T-helper 22 cell (primary cell): ENCODE measurements around the gene TPST1.
"Not testable (repeated sequence)": the region's sequence is repeated elsewhere in the genome, so short reads cannot be mapped to it uniquely, and the experiment has no call there.

ENCODE experiments used
- DNase-seq: peaks from one replicate; pipeline ENCODE4 v3.0.0-alpha.2; 2020; ENCODE audit warnings: low read depth

TPST1 gene

DNA sequence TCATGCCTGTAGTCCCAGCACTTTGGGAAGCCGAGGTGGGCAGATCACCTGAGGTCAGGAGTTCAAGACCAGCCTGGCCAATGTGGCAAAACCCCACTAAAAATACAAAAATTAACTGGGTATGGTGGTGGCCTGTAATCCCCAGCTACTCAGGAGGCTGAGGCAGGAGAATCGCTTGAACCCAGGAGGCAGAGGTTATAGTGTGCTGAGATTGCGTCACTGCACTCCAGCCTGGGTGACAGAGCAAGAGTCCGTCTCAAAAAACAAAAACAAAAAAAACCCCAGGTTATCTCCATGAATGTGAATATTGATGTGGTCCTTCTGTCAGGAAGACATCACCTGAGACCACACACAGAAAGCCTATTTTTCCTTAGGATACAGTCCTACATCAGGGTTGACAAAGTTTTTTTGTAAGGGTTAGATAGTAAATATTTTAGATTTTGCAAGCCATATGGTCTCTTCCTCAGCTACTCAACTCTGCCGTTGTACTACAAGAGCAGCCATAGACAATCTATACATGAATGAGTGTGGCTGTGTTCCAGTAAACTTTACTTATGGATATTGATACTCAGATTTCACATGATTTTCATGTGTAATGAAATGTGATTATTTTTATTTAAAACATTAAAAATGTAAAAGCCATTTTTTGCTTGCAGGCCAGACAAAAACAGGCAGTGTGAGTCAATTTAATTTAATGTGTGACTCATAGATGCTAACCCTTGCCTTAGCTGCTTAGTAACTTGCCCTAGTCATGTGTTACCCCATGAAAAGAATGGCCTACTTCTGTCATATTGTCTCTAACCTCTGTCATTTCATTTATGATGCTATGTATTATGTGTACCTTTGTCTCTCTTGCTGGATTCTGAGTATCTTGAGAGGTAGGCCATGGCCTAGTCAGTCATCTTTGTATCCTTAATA lies 78.1 kb downstream of the TPST1 start:
- DNase-seq: no peak

DNA sequence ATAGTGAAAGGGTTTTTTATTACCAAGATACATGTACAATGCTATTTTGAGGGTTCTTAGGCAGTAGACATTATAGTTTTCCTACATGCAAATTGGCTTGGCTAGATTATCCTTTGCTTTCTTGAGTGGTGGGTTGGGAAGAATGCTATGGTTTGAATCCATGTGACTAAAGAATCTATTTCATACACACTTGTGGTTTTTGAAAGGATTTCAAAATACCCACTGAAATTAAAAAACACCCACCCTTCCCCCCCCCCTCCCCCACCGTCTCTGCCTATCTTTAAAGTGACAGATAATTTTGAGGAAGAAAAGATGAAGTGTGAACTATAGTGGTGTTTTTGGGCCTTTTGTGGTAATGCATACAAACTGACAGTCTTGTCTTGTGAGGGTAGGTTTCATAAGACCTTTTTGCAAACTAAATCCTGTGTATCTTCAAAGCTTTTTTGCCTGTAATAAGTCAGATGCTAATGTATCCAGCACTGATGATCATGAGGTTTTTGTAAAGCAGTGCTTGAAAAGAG lies 90.9 kb downstream of the TPST1 start:
- no peak for DNase-seq

DNA sequence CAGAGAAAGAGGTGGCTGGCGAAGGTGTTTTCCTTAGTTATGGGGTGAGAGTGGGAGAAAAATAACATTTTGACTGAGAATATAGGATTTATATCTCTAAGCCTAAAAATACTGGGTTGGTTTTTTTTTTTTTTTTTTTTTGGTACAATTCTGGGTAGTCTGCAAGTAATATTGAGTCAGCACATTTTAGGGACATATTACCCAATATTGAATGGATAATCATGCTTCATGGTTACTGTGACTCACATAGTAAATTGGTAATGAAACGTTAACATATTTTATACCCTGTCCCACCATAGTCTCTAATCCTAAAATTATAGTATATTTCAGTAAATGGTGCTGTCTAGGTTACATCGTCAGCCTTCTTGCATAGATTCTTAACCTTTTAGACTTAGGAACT lies 91.4 kb downstream of the TPST1 start:
- DNase-seq: no peak

DNA sequence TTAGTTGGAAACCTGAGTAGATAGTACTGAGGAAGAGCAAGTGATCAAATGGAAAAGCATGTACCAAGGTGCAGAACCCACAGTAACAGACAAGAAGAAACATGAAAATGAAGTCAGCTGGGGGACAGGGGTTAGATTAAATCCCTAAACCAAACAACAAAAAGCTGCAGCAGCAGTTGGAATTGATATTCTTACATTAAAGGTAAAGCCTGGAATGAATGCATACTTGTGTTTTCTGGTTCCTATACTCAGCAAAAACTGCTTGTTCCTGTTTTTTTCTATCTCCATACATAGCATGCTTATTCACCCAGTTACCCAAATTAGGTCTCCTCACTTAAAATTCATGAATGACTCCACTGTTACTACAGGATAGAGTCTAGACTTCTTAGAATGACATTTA lies 92.4 kb downstream of the TPST1 start:
- no peak for DNase-seq

DNA sequence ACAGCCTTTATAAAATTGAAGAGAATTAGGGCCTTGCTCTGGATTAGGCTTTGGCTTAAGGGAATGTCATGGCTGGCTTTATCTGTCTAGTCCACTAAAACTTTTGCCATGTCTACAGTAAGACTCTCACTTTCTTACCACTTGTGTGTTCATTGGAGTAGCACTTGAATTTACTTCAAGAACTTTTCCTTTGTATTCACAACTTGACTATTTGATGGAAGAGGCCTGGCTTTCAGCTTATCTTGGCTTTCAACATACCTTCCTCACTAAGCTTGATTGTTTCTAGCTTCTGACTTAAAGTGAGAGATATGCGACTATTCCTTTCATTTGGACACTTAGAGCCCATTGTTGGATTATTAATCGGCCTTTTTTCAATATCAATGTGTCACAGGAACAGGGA lies 96.1 kb downstream of the TPST1 start:
- DNase-seq: no peak

DNA sequence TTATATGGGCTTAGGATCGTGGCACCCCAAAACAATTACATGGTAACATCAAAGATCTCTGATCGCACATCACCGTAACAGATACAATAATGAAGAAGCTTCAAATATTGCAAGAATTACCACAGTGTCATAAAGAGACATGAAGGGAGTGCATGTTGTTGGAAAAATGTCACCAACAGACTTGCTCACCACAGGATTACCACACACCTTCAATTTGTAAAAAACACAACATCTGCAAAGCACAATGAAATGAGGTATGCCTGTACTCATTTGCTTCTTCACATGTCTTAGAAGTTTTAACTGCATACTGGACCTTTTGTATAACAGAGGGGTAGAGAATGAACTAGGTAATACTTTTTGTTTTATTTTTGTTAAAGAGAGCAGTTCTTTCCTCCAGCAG lies 96.6 kb downstream of the TPST1 start:
- DNase-seq: no peak

DNA sequence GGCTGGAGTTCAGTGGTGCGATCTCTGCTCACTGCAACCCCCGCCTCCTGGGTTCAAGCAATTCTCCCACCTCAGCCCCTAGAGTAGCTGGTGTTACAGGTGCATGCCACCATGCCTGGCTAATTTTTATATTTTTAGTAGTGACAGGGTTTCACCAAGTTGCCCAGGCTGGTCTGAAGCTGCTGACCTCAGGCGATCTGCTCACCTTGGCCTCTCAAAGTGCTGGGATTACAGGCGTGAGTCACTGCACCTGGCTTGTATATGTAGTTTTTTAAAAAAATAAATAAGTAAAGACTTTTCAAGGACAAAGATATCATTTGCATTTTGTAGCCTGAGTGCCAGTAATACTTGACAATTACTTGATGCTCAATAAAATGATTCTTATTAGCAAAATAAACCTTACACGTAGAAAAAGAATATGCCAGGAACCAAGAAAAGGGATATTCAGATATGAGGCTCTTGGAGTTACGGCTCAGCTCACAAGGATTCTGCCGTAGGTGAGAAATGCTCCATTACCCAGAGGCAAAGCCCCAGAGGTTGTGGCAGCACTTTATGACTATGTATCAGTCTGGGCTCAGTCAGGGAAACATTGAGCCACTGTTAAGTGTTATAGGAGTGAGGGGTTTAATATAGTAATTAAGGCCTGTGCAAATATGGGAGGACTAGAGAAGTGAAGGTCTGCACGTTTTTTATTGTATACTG lies 98.5 kb downstream of the TPST1 start:
- no peak for DNase-seq

DNA sequence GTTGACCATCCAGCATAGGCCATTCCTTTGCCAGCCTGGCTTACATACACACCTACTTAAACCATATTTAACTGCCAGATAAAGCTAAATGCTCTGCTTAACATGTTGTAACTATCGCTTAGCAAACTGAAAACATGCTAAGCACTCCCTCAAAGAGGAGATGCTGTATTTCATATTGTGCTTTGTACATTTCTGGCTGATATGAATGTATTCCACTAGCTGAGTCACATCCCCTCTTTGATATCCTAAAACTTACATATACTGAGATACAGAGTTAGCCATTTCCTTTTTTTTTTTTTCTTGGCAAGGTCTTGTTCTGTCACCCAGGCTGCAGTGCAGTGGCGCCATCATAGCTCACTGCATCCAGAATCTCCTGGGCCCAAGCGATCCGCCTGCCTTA lies 99.4 kb downstream of the TPST1 start:
- DNase-seq: no peak

DNA sequence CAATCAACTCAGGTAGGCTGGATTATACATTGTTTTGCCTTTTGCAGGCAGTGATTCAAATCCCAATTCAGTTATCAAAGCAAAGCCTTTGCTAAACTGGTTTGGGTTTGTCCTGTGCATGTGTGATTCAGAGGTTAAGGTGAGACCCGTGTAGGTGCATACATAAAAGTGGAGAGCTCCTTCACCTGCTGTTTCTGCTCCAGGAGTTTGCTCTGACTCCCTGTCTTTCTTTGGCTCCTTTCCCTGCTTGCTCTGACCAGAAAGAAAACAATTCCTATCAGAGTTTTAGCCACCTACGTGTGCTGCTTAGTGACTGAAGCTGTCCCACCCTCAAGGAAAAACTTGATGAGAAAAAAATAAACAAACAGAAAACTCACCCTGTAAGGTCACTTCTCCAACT lies 101.1 kb downstream of the TPST1 start:
- no peak for DNase-seq

DNA sequence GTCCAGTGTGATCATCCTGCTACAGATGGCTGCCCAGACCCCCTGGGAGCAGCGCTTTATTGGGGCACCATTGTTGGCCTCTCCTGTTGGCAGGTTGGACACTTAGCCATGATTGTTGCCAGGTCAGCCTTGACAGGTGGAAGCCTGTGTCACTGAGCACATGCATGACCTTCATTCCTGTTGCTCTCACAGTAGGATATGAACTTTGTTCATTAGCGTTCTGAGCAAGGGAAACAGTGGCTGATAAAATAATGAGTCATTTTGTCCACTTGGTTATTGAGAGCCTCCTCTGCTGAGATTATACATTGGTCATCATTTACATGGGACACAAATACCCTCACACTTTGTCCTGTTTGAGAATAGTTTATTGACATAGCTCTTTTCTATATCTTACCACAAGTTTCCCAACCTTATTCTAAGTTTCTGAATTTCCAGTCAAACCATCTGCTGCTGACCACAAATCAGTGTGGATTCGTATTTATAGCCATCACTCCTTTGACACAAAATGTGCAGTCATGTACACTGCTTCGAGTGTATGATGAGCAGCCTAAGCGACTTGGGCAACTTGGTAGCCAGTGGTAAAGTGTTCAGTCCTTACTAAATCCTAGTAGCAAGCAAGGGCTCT lies 102.6 kb downstream of the TPST1 start:
- no peak for DNase-seq

DNA sequence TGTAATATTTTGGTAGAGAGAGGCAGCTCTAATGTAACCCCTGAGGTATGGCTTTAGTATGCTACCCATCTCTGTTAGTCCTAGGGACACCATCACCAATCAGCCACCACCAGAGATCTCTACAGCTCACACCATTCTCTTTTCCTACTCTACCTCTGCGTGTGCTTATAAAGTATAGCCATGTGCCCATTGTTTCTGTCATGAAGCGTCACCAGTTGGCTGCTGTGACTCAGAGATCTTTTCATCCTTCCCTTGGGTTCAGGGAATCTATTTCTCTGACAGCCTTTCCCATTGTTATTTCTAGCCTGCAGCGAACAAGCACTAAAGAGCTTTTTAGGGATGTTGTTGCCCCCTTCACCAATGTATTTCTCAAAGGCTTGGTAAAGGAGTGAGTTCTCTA lies 103.3 kb downstream of the TPST1 start:
- no peak for DNase-seq

DNA sequence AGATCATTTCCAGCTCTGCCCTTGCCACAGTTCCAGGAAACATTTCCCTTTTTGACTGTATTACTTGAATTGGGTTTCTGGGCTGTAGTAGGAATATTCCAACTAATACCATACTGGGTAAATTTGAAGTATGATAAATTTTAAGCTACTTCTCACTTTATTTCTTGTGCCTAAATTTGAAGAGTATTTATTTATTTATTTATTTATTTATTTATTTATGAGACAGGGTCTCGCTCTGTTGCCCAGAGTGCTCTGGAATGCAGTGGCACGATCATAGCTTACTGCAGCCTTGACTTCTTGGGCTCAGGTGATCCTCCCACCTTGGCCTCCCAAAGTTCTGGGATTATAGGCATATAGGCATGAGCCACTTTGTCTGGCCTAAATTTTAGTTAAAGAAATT lies 105.5 kb downstream of the TPST1 start:
- DNase-seq: no peak

DNA sequence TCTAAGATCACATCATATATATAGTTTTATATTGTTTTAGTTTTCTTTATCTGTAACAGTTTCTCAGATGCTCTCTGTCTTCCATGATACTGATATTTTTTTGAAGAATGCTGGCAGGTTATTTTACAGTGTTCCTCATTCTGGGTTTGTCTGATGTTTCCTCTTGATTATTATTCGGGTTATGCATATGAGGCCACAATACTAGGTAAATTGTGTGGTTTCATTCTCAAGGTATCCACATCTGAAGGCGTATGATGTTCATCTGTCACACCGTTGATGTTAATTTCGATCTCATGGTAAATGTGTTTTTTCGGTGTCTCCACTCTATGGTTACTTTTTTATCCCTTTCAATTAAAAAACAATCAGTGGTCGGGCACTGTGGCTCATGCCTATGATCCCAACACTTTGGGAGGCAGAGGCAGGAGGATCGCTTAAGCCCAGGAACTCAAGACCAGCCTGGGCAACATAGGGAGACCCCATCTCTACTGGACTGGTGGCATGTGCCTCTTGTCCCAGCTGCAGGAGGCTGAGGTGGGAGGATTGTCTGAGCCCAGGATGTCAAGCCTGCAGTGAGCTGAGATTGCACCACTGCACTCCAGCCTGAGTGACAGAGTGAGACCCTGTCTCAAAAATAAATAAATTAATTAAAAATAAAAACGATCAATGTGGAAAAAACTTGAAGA lies 108.9 kb downstream of the TPST1 start:
- DNase-seq: no peak

DNA sequence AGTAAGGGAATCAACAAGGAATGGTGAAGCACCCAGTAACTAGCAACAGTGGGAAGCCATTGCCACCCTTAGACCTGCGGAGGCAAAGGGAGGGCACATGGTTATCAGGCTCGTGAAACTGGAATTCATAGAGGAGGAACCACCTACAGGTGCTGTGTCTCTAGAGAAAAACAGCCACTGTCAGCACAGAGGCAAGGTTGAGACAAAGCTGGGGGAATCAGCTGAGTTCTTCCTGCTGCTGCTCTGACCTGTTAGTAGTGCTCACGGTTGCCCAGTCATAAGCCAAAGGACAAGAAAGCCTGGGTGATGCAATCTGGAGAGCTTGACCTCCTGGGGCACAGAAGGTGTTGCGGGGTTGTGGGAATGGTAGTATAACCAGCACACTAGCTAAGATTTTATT lies 110.1 kb downstream of the TPST1 start:
- no peak for DNase-seq

DNA sequence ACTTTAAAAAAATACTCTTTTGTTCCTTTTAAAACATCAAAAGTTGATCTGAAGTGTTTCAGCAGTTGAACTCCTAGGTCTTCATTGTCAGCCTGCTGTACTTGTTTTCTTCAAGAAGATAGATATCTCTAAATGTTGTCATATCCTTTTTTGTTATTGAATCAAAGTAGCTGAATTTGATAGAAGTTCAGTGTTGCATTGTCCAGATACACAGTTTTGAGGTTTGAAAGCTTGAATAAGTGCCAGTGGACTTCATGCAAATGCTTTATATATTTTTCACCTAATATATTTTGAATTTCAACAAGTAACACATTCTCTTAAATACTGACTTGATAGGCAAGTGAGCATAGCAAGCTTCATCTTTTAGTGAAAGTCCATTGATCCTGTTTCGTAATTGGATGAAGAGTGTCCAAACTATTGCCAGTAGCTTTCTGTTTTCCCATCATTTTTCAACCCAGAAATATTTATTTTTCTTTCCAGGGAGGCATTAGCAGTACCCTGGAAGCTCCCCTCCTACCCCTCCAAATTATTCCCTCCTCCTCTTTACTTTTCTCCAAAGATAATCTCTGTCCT lies 114.4 kb downstream of the TPST1 start:
- DNase-seq: no peak

DNA sequence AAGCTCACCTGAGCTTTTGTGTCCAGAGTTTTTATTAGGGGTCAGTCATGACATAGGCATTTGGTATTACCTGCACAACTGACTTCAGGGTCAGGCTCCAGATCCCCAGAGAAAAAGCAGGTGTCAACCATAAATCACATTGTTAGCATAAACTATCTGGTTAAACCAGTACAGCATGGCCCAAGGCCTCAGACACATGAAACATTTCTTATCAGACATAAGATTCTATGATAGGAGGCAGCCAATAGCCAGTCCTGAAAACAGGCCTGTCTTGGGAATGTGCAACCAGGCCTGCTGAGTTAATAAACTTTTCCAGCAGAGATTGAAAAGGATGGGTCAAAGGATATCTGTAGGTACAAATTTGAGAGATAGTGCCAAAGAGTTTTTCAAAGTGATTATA lies 116.1 kb downstream of the TPST1 start:
- no peak for DNase-seq

DNA sequence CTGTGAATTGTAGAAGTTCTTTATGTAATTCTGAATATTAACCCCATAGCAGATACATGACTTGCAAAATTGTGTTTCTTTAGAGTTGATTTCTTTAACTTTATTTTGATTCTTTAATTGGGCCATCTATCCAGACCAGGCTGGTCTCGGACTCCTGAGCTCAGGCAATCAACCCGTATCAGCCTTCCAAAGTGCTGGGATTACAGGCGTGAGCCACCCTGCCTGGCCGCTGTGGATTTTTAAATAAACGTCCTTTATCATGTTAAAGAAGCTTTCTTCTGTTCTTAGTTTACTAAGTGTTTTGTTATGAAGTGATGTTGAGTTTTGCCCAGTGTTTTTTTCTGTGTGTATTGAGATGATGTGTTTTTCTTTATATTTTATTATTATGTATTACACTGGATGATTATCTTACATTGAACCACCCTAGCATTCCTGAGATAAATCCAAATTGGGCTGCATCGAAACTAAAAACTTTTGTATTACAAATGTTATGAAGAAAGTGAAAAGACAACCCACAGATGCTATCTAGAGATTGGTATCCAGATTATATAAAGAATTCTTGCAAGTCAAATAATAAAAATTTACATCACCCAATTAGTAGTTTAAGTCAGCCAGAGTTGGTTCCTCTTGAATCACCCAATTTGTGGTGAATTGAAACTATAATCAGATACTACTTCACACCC lies 118.1 kb downstream of the TPST1 start:
- DNase-seq: no peak

DNA sequence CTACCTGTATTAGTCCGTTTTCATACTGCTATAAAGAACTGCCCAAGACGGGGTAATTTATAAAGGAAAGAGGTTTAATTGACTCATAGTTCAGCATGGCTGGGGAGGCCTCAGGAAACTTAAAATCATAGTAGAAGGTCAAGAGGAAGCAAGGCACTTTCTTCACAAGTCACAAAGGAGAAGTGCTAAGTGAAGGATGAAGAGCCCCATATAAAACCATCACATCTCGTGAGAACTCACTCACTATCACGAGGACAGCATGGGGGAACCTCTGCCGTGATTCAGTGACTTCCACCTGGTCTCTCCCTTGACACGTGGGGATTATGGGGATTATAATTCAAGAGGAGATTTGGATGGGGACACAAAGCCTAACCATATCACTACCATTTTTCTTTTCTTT lies 119.9 kb downstream of the TPST1 start:
- not testable (repeated sequence) for DNase-seq

DNA sequence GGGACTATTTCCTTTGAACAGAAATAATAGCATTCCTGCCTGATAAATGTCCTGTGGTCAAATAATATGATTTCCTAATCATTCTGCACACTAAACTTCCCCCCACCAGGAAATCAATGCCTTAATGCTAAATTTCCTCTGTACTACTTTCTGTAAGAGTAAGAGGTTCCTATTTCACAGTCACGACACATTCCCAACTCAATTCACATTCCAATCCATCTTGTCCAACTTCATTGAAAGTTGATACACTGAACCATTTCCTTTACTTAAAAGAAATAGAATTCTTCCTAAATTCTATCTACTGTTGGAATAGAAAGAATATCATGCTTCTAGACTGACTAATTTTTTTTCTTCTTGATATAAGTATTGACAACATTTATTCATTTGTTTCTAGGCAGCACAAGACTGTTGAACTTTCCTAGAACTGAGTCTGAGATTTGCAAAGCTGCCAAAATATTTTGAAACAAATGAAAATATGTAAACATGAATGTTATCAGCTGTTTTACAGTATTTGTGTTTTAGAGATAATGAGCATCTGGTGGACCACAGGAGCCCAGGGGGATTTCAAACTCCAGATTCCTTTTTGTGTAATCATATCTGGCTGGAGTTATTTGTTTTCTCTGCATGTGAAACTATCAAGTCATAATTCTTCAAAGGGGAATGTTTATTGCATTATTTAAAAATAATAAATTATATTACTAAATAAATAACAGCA lies 121.5 kb downstream of the TPST1 start:
- no peak for DNase-seq

DNA sequence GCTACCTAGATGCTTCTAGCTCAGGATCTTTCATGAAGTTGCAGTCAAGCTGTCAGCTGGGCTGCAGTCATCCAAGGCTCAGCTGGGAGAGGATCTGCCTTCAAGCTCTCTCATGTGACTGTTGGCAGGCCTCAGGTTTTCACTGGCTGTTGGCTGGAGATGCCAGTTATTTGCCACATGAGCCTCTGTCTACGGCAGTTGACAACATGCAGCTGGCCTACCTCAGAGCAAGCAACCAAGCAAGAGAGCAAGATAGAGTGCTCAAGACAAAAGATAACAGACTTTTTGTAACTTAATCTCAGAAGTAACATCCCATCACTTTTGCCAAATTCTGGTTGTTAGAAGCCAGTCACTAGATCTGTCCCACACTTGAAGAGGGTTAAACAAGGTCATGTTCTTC lies 125.8 kb downstream of the TPST1 start:
- DNase-seq: no peak

DNA sequence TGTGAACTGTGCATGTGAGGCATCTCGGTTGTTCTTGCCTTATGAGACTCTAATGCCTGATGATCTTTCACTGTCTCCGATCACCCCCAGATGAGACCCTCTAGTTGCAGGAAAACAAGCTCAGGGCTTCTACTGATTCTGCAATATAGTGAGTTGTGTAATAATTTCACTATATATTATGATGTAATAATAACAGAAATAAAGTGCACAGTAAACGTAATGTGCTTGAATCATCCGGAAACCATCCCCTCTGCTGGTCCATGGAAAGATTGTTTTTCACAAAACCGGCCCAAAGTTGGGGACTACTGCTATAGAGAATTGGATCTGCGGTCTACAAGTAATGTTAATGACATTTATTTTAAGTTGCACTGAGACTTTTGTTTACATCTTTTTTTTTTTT lies 126.7 kb downstream of the TPST1 start:
- DNase-seq: no peak
